ENCODE results near the gene HYAL3.
"Not testable (repeated sequence)": the region's sequence is repeated elsewhere in the genome, so short reads cannot be mapped to it uniquely, and the experiment has no call there.

Gene HYAL3

DNA sequence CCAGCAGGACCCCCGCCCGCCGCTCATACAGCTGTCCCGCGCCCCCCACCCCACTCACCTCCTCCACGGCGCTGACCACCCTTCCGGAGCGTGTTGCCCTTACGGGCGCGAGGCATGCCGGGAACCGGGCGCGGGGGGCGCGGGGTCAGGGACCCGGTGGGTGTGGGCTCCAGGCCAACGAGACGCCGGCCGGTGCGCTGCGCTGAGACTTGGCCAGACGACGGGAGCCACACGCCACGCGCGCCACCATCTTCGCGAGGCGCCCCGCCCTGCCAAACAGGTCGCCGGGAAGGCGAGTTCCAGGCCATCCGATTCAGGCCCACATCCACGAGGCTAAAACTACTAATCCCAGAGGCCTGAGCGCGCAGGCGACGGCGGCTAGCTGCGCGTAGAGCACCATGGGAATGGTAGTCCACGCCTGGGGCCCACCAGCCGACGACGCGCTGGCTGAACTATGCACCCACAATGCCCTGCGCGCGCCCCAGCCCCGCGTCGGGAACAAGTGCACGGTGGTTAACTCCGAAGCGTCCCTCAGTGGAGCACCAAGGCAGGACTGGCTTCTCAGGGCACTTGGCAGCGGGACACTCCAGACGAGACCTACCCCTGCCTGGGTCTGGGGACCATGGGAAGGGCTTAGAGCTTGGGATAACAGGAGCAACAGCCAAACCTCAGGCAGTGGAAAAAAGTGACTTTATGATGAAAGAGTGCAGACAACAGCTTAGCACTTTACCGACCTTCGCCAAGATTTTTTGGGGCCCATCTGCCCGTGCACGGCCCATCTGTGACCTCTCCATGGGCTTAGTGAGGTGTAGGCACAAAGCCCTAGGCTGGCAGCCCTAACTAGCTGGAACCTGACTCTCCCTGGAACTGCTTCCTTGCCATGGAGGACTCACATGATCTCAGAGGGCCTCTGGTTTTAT, 6.8 kb downstream of the HYAL3 start, which contains the start of gene IFRD2:
IFRD2 (minus strand) TSS at position 271 of the 920 bp plus-strand sequence; CDS start at position 116, 155 bp downstream.
- no peaks in the 10 kb centered on the region for H3K27me3 ChIP-seq (ENCODE audit: control insufficient read depth, insufficient read depth, low read length)
- no peaks in the 10 kb centered on the region for H3K9me3 ChIP-seq (ENCODE audit: control insufficient read depth, low read length)
- H3K4me1 ChIP-seq (ENCODE audit: control insufficient read depth, insufficient read depth, low read length) = peaks cover 29% of the 10 kb centered on the region
- H3K9ac ChIP-seq (ENCODE audit: low read length) = peak within 1 kb of the TSS; percentile 89
- peaks cover 9% of the 10 kb centered on the region for H3K36me3 ChIP-seq (ENCODE audit: control insufficient read depth, insufficient read depth, low read length)
- H3K4me3 ChIP-seq (ENCODE audit: low read length) = peak within 1 kb of the TSS; percentile 87

DNA sequence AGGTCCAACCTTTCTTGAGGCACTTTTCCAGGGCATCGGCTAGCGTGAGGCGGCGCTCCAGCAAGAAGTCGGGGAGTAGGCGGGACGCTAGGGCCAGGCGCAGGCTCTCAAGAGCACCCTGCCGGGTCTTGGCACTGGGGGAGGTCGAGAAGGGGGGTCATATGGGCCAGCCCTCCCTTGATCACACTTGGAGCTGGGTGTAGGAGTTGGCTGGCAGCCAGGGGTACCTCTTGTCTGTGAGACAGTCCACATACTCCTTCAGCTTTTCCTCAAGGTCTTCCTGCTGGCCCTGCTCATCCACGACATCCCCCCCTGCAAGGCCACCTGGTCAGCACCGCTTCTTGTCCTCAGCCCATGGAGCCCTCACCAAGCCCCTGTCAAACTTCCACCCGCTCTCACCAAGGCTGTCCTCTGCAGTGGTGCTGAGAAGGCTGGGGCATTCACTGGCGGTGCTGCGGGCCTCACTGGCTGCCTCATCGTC, 9.0 kb downstream of the HYAL3 start:
- peak overlapping the region; percentile 42 for H3K9ac ChIP-seq (ENCODE audit: low read length)
- no peak overlapping the region for H3K4me3 ChIP-seq (ENCODE audit: low read length)
- no peaks in the 10 kb centered on the region for H3K27me3 ChIP-seq (ENCODE audit: control insufficient read depth, insufficient read depth, low read length)
- H3K4me1 ChIP-seq (ENCODE audit: control insufficient read depth, insufficient read depth, low read length) = peaks cover 27% of the 10 kb centered on the region
- H3K36me3 ChIP-seq (ENCODE audit: control insufficient read depth, insufficient read depth, low read length) = peaks cover 9% of the 10 kb centered on the region
- H3K9me3 ChIP-seq (ENCODE audit: control insufficient read depth, low read length) = no peaks in the 10 kb centered on the region

DNA sequence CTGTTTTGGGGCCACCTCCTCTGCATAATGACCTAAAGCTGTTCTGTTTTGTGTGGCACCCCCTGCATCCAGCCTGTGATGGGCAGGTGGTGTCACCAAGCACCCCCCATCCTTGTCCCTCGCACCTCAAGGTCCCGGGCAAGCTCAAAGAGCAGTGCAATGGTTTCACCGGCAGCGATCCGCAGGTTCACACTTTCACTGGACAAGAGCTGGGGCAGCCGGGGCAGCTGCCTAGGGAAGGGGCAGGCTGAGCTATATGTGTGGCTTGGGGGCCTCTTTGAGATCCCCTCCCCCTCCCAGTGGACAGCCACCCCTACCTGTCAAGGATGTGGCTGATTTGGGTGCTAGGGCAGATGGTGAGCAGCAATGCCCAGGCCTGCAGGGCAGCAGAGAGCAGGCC, 10.1 kb downstream of the HYAL3 start:
- no peak overlapping the region for H3K9ac ChIP-seq (ENCODE audit: low read length)
- peaks cover 27% of the 10 kb centered on the region for H3K4me1 ChIP-seq (ENCODE audit: control insufficient read depth, insufficient read depth, low read length)
- peaks cover 9% of the 10 kb centered on the region for H3K36me3 ChIP-seq (ENCODE audit: control insufficient read depth, insufficient read depth, low read length)
- no peaks in the 10 kb centered on the region for H3K27me3 ChIP-seq (ENCODE audit: control insufficient read depth, insufficient read depth, low read length)
- no peaks in the 10 kb centered on the region for H3K9me3 ChIP-seq (ENCODE audit: control insufficient read depth, low read length)
- no peak overlapping the region for H3K4me3 ChIP-seq (ENCODE audit: low read length)

DNA sequence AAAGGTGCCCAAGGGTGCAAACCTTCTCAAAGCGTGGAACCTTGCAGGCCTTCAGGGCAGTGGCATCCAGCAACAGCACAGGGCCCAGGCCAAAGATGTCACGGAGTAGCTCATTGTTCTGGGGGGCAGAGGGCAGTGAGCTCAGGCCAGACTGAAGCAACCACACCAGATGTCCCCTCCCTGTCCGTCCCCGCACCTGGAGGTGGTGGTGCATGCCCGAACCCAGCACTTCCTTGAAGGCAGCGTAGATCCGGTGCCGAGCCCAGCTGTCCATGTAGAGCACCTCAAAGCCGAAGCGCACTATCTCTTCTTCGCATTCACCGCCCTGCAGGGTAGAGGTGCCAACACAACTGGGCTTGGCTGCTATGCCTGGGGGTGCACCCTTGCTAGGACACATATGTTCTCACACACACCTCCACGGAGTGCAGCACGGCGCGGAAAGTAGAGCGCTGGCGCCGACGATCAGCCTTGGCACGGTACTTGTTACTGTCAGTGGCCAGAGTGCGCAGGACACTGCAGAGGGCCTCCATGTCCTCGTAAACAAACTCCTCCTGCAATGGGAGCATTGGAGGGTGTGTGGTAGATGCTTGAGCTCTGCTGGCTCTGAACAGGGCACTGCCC, 10.7 kb downstream of the HYAL3 start:
- Histone ChIP-seq H3K9me3 (ENCODE audit: control insufficient read depth, low read length) (no peaks in the 10 kb centered on the region), H3K27me3 (ENCODE audit: control insufficient read depth, insufficient read depth, low read length) (no peaks in the 10 kb centered on the region), H3K36me3 (ENCODE audit: control insufficient read depth, insufficient read depth, low read length) (peaks cover 9% of the 10 kb centered on the region), H3K4me1 (ENCODE audit: control insufficient read depth, insufficient read depth, low read length) (peaks cover 25% of the 10 kb centered on the region), H3K9ac (ENCODE audit: low read length) (no peak overlapping the region), H3K4me3 (ENCODE audit: low read length) (no peak overlapping the region)

DNA sequence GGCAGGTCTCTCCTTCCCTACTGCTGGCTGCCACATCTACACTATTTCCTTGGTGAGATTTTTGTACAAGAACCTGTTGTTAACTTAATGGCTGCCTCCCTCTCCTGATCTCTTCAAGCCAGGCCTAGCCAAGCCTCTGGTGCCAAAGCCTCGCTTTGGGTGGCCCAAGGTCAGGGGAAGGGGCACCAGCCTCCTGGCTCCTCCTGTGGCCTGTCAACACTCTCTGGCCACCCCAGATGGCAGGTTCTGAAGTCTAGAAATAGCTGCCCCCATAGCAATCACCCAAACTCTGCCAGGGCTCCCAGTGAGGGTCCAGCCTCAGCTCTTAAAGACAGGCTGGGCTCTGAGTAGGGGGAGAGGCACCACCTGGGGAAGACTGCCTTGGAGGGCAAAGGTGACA, 11.9 kb downstream of the HYAL3 start:
- no peaks in the 10 kb centered on the region for H3K9me3 ChIP-seq (ENCODE audit: control insufficient read depth, low read length)
- peaks cover 9% of the 10 kb centered on the region for H3K36me3 ChIP-seq (ENCODE audit: control insufficient read depth, insufficient read depth, low read length)
- H3K9ac ChIP-seq (ENCODE audit: low read length) = no peak overlapping the region
- H3K4me3 ChIP-seq (ENCODE audit: low read length) = no peak overlapping the region
- H3K27me3 ChIP-seq (ENCODE audit: control insufficient read depth, insufficient read depth, low read length) = no peaks in the 10 kb centered on the region
- H3K4me1 ChIP-seq (ENCODE audit: control insufficient read depth, insufficient read depth, low read length) = peaks cover 15% of the 10 kb centered on the region

DNA sequence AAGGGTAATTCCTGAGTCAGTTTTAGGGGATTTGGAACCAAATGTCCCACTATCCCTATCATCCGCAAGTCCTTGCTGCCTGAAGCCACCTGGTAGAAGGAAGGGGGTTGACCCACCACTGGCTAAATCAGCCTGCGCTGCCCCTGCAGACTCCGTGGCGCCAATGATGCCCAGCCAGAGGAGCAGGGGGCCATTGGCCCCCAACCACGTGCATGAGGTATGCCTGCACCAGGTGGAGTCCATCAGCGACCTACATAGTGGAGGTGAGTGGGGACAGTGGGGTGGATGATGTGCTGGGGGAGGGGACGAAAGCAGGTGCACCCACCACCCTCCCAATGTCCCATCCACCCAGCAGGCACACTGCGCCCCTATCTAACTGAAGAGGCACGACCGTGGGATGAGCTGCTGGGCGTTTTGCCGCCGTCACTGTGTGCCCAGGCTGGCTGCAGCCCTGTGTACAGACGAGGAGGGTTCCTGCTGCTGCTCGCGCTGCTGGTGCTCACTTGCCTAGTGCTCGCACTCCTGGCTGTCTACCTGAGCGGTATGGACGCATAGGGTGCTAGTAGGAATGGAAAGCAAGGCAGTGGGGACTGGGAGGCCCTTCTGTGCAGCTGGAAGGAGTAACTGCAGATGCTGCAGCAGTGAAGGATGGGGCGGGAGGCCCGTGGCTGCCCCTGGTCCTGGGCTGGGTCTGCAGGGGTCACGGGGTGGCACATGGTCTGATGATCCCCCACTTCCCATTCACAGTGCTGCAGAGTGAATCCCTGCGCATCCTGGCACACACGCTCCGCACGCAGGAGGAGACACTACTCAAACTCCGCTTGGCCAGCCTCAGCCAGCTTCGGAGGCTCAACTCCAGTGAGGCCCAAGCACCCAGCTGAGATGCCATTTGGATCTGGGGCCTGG, 12.6 kb downstream of the HYAL3 start:
- peaks cover 15% of the 10 kb centered on the region for H3K4me1 ChIP-seq (ENCODE audit: control insufficient read depth, insufficient read depth, low read length)
- H3K27me3 ChIP-seq (ENCODE audit: control insufficient read depth, insufficient read depth, low read length) = no peaks in the 10 kb centered on the region
- no peaks in the 10 kb centered on the region for H3K9me3 ChIP-seq (ENCODE audit: control insufficient read depth, low read length)
- H3K9ac ChIP-seq (ENCODE audit: low read length) = no peak overlapping the region
- H3K4me3 ChIP-seq (ENCODE audit: low read length) = no peak overlapping the region
- H3K36me3 ChIP-seq (ENCODE audit: control insufficient read depth, insufficient read depth, low read length) = peaks cover 9% of the 10 kb centered on the region

DNA sequence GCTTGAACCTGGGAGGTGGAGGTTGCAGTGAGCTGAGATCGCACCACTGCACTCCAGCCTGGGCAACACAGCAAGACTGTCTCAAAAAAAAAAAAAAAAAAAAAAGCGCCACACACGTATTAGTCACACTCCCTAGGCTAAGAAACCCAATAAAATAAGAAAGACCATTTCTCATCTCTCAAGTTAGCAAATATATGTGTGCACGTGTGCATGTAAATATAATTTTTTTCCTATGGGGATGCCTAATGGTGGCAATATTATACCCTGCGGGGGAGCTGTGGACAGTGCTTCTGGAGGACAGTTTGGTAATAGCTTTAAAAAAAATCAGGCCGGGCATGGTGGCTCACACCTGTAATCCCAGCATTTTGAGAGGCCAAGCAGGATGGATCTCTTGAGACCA, 15.1 kb downstream of the HYAL3 start:
- H3K36me3 ChIP-seq (ENCODE audit: control insufficient read depth, insufficient read depth, low read length); H3K4me1 ChIP-seq (ENCODE audit: control insufficient read depth, insufficient read depth, low read length); H3K9ac ChIP-seq (ENCODE audit: low read length); H3K9me3 ChIP-seq (ENCODE audit: control insufficient read depth, low read length); H3K4me3 ChIP-seq (ENCODE audit: low read length); H3K27me3 ChIP-seq (ENCODE audit: control insufficient read depth, insufficient read depth, low read length): not testable (repeated sequence)

DNA sequence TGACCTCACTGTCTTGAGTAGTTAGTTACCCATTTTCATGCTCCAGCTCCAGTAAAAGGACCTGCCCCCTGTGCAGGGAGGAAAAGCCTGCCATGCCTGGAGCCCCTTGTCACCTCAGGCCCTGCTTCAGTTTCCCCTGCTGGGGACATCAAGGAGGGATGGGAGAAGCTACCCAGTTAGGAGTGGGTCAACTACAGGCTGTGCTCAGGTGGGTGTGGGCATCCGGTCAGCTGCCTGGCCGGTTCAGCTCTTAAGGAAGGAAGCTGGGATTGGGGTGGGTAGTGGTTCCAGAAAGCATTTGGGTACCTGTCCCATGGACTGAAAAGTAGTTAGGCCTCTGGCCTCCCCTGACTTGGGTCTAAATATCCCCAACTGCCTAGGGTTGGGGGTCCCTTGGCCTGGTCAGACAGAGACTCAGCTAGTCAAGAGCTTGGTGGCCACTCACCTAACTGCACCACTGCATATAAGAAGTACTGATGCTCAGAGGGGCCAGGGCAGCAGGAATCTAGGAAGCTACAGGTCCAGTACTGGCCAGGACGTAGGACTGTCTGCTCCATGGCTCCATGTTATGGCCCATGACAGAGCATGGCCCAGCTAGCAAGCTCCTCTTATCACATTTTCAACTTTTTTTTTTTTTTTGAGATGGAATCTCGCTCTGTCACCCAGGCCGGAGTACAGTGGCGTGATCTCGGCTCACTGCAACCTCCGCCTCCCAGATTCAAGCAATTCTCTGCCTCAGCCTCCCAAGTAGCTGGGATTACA, 19.8 kb downstream of the HYAL3 start:
- Histone ChIP-seq H3K9me3 (ENCODE audit: control insufficient read depth, low read length) (no peaks in the 10 kb centered on the region), H3K27me3 (ENCODE audit: control insufficient read depth, insufficient read depth, low read length) (peaks cover 4% of the 10 kb centered on the region), H3K36me3 (ENCODE audit: control insufficient read depth, insufficient read depth, low read length) (no peaks in the 10 kb centered on the region), H3K4me1 (ENCODE audit: control insufficient read depth, insufficient read depth, low read length) (peaks cover 4% of the 10 kb centered on the region), H3K4me3 (ENCODE audit: low read length) (no peak overlapping the region), H3K9ac (ENCODE audit: low read length) (no peak overlapping the region)

DNA sequence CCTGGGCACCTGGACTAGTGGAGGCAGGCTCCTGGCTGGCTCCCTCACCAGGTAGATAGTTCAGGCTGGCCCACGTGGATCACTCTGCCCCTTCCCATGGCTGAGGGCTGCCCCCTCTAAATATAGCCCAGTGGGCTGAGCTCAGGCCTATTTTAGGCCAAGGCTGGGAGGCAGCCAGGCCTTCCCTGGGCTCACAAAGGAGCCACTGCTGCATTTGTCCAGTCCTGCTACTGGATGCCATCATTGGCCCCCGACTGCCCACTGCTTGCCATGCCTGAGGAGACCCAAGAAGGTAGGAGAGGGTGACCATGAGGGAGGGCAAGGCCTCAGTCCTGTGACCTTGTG, 20.4 kb downstream of the HYAL3 start, which contains the start of gene LSMEM2:
LSMEM2 (plus strand) TSS at position 208 of the 345 bp plus-strand sequence; CDS start at position 235, 27 bp downstream.
- Histone ChIP-seq H3K9me3 (ENCODE audit: control insufficient read depth, low read length) (no peaks in the 10 kb centered on the region), H3K9ac (ENCODE audit: low read length) (no peak within 1 kb of the TSS), H3K27me3 (ENCODE audit: control insufficient read depth, insufficient read depth, low read length) (peaks cover 4% of the 10 kb centered on the region), H3K4me1 (ENCODE audit: control insufficient read depth, insufficient read depth, low read length) (peaks cover 9% of the 10 kb centered on the region), H3K4me3 (ENCODE audit: low read length) (no peak within 1 kb of the TSS), H3K36me3 (ENCODE audit: control insufficient read depth, insufficient read depth, low read length) (no peaks in the 10 kb centered on the region)

DNA sequence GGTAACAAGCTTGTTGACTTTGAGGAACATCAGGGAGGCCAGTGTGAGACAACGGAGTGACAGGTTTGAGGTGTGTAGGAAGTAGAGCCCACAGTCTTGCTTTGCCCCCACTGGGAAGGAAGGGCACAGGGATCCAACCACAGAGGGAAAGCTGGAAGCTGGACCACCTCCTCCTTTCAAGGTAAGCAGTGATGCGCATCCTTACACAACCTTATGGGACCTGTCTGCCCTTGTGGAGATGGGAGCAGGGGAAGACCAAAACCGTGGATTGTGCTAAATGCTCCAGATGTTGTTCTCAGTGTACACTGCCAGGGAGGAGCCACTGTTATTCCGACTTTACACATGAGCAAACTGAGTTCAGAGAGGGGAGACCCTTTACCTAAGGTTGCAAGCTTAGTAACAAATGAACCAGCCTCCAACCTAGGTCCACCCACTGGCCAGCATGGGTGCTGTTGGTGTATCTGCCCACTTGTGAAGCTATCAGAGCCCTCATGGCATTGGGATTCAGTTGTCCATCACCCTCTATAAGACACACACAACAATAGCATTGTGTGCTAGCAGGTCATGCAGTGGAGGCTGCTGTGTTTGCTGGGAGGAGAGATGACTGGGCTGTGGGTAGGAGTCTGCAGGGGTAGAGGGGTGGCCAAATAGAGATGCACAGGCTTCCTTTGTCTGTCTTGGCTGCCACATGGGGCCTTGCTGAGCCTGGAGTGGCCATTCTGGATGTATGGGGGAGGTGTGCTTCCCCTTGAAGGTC, 20.9 kb downstream of the HYAL3 start:
- Histone ChIP-seq H3K27me3 (ENCODE audit: control insufficient read depth, insufficient read depth, low read length) (peaks cover 4% of the 10 kb centered on the region), H3K4me1 (ENCODE audit: control insufficient read depth, insufficient read depth, low read length) (peaks cover 15% of the 10 kb centered on the region), H3K36me3 (ENCODE audit: control insufficient read depth, insufficient read depth, low read length) (no peaks in the 10 kb centered on the region), H3K4me3 (ENCODE audit: low read length) (no peak overlapping the region), H3K9me3 (ENCODE audit: control insufficient read depth, low read length) (no peaks in the 10 kb centered on the region), H3K9ac (ENCODE audit: low read length) (no peak overlapping the region)

DNA sequence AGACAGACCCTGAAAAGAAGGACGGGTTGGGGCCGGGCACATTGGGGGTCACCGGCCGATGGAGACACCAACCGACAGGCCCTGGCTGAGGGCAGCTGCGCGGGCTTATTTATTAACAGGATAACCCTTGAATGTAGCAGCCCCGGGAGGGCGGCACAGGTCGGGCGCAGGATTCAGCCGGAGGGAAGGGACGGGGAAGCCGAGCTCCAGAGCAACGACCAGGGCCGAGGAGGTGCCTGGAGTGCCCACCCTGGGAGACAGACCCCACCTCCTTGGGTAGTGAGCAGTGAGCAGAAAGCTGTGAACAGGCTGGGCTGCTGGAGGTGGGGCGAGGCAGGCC, 22.5 kb downstream of the HYAL3 start:
- peaks cover 20% of the 10 kb centered on the region for H3K4me1 ChIP-seq (ENCODE audit: control insufficient read depth, insufficient read depth, low read length)
- no peaks in the 10 kb centered on the region for H3K9me3 ChIP-seq (ENCODE audit: control insufficient read depth, low read length)
- no peak overlapping the region for H3K4me3 ChIP-seq (ENCODE audit: low read length)
- H3K27me3 ChIP-seq (ENCODE audit: control insufficient read depth, insufficient read depth, low read length) = peaks cover 4% of the 10 kb centered on the region
- no peaks in the 10 kb centered on the region for H3K36me3 ChIP-seq (ENCODE audit: control insufficient read depth, insufficient read depth, low read length)
- H3K9ac ChIP-seq (ENCODE audit: low read length) = no peak overlapping the region

Data from mucosa of stomach (tissue), 1 donor.